Stomach (tissue), 4 donors: ENCODE measurements around the gene MAGI1.

Experiments
- CTCF ChIP-seq, 7 experiments: fragments of 450-650 bp in 4 of 7; fragments of 200-600 bp in 3 of 7; sonication (generic) in 3 of 7; IDR thresholded peaks; one replicate each; pipeline ENCODE4 v1.5.1; 2016 to 2019; ENCODE audit warnings: antibody characterized with exemption in 7 of 7, control low read depth in 2 of 7, mild to moderate bottlenecking in 1 of 7
- POLR2A ChIP-seq, 4 donors: fragments of 450-650 bp; IDR thresholded peaks; one replicate each; pipeline ENCODE4 v1.6.1; 2016; ENCODE audit warnings: antibody characterized with exemption in 4 of 4, control low read depth in 2 of 4, mild to moderate bottlenecking in 1 of 4, moderate library complexity in 1 of 4

GRCh38 chr3:65507437-65507836 is 531.3 kb downstream of the MAGI1 start:
- TF ChIP-seq CTCF (IDR thresholded peaks at IDR 0.05): no peak
- TF ChIP-seq POLR2A (IDR thresholded peaks at IDR 0.05): no peak
